ENCODE data around the gene STAT4.

Gene STAT4

DNA sequence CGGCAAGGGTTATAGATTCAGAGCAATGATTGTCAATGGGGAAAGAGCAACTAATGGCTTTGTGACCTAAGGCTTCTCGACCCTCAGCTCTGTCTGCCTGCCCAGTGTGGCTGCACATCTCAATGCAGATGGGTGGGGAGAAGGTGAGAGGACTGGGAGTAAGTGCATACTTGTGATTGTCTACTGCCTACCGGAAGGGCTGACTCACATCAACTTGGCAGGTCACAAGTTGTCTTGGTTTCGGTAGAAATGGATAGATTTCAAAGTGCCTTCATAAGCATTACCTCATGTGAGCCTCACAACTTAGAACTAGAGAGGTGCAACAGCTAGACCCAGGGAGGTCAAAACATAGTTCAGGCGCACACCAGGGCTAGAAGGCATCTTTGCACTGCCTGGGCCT lies 166.2 kb downstream of the STAT4 start:
- no peaks in the 10 kb centered on the region for H3K36me3 ChIP-seq (ENCODE audit: control insufficient read depth, low read length)
- TF ChIP-seq, protein P1, sequence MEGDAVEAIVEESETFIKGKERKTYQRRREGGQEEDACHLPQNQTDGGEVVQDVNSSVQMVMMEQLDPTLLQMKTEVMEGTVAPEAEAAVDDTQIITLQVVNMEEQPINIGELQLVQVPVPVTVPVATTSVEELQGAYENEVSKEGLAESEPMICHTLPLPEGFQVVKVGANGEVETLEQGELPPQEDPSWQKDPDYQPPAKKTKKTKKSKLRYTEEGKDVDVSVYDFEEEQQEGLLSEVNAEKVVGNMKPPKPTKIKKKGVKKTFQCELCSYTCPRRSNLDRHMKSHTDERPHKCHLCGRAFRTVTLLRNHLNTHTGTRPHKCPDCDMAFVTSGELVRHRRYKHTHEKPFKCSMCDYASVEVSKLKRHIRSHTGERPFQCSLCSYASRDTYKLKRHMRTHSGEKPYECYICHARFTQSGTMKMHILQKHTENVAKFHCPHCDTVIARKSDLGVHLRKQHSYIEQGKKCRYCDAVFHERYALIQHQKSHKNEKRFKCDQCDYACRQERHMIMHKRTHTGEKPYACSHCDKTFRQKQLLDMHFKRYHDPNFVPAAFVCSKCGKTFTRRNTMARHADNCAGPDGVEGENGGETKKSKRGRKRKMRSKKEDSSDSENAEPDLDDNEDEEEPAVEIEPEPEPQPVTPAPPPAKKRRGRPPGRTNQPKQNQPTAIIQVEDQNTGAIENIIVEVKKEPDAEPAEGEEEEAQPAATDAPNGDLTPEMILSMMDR (IDR thresholded peaks at IDR 0.05; ENCODE audit: low read depth, low read length, poor library complexity, severe bottlenecking): no peak
- TF ChIP-seq EZH2phosphoT487 (IDR thresholded peaks at IDR 0.05; ENCODE audit: borderline replicate concordance, low read length): no peak

DNA sequence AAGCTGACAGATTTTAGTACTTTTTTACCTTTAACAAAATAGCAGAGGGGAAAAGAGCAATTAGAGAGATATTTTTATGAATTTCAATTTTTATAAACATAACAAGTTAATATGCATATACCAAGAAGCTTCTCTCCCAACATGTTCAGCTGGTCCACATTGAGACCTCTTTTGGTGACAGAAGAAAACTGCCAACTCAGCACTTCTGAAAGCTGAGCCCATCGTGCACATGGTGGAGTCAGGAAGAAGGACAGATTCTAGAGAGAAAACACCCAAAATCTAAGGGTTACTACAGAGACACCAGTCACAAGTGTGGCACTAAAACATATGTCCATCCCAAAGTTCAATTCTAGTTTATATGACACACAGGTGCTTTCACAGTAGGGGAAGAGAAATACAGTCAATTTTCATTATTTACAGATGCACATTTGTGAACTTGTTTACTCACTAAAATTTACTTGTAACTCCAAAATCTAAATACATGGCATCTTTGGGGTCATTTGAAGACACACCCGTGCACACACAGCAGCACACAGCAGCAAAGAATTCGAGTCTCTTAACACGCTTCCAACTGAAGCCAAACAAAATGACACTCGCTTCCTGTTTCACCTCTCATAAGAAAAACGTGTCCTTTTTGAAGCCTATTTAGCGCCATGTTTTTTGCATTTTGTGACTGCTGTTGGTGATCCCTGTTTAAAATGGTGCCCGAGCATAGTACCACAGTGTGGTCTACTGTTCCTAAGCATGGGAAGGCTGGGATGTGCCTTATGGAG lies 168.3 kb downstream of the STAT4 start:
- H3K36me3 ChIP-seq (ENCODE audit: control insufficient read depth, low read length): no peaks in the 10 kb centered on the region
- no peaks in the 10 kb centered on the region for H3K4me1 ChIP-seq (ENCODE audit: control insufficient read depth, low read length)
- H3K27ac ChIP-seq (ENCODE audit: low read depth, low read length): no peak overlapping the region
- H3K4me2 ChIP-seq (ENCODE audit: low read length): no peak overlapping the region
- H3K27me3 ChIP-seq (ENCODE audit: control insufficient read depth, low read length): no peaks in the 10 kb centered on the region
- TF ChIP-seq, protein P1 (IDR thresholded peaks at IDR 0.05; ENCODE audit: low read depth, low read length, poor library complexity, severe bottlenecking): no peak
- no peak for TF ChIP-seq EZH2phosphoT487 (IDR thresholded peaks at IDR 0.05; ENCODE audit: borderline replicate concordance, low read length)
- no peaks in the 10 kb centered on the region for H3K9me2 ChIP-seq (replicated peaks; ENCODE audit: control insufficient read depth, low read length)
- no peaks in the 10 kb centered on the region for H3F3A ChIP-seq (ENCODE audit: control insufficient read depth, insufficient read depth)
- H3K9me3 ChIP-seq (ENCODE audit: control insufficient read depth, insufficient read depth, low read length): no peaks in the 10 kb centered on the region
- no peaks in the 10 kb centered on the region for H3K79me2 ChIP-seq (ENCODE audit: control insufficient read depth, low read length)
- H4K20me1 ChIP-seq (ENCODE audit: control insufficient read depth, insufficient read depth, low read depth, low read length): no peaks in the 10 kb centered on the region
- H3K4me3 ChIP-seq (ENCODE audit: low read length): no peak overlapping the region

More for the DNA sequence above, 166.2 kb downstream of the STAT4 start:
- H3K27me3 ChIP-seq (ENCODE audit: control insufficient read depth, low read length): no peaks in the 10 kb centered on the region
- H3K4me1 ChIP-seq (ENCODE audit: control insufficient read depth, low read length): no peaks in the 10 kb centered on the region
- H3K9me3 ChIP-seq (ENCODE audit: control insufficient read depth, insufficient read depth, low read length): no peaks in the 10 kb centered on the region
- no peaks in the 10 kb centered on the region for H3K9me2 ChIP-seq (replicated peaks; ENCODE audit: control insufficient read depth, low read length)
- H3K4me3 ChIP-seq (ENCODE audit: low read length): no peak overlapping the region
- H3K27ac ChIP-seq (ENCODE audit: low read depth, low read length): no peak overlapping the region
- no peak overlapping the region for H3K4me2 ChIP-seq (ENCODE audit: low read length)
- no peaks in the 10 kb centered on the region for H4K20me1 ChIP-seq (ENCODE audit: control insufficient read depth, insufficient read depth, low read depth, low read length)
- H3F3A ChIP-seq (ENCODE audit: control insufficient read depth, insufficient read depth): no peaks in the 10 kb centered on the region
- H3K79me2 ChIP-seq (ENCODE audit: control insufficient read depth, low read length): no peaks in the 10 kb centered on the region

DNA sequence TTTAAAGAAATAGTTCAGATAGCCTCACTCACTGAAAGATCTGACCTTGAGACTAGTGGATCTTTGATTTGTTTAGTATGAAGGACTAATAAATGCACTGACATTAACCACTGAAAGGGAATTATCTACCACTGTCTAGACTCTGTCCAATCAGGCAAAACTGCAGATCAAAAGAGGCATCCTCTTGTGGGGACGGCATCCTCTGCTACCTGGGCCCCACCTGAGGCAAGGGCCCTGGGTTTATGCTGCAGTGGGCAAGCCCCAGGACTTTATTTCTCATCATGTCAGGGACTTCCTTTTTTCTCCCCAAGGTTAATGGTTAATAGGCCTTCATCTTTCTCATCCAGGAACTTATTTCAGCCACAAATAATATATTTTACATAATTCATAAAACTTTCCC lies 169.1 kb downstream of the STAT4 start:
- Histone ChIP-seq H3K4me2 (ENCODE audit: low read length) (no peak overlapping the region), H3K36me3 (ENCODE audit: control insufficient read depth, low read length) (no peaks in the 10 kb centered on the region)

More for the DNA sequence above, 169.1 kb downstream of the STAT4 start:
- TF ChIP-seq, protein P1 (IDR thresholded peaks at IDR 0.05; ENCODE audit: low read depth, low read length, poor library complexity, severe bottlenecking): no peak
- no peak for TF ChIP-seq EZH2phosphoT487 (IDR thresholded peaks at IDR 0.05; ENCODE audit: borderline replicate concordance, low read length)
- no peaks in the 10 kb centered on the region for H3K4me1 ChIP-seq (ENCODE audit: control insufficient read depth, low read length)
- H3K9me3 ChIP-seq (ENCODE audit: control insufficient read depth, insufficient read depth, low read length): no peaks in the 10 kb centered on the region
- H3K79me2 ChIP-seq (ENCODE audit: control insufficient read depth, low read length): no peaks in the 10 kb centered on the region
- no peaks in the 10 kb centered on the region for H3K9me2 ChIP-seq (replicated peaks; ENCODE audit: control insufficient read depth, low read length)
- no peaks in the 10 kb centered on the region for H4K20me1 ChIP-seq (ENCODE audit: control insufficient read depth, insufficient read depth, low read depth, low read length)
- H3K4me3 ChIP-seq (ENCODE audit: low read length): no peak overlapping the region
- no peaks in the 10 kb centered on the region for H3F3A ChIP-seq (ENCODE audit: control insufficient read depth, insufficient read depth)
- no peak overlapping the region for H3K27ac ChIP-seq (ENCODE audit: low read depth, low read length)
- H3K27me3 ChIP-seq (ENCODE audit: control insufficient read depth, low read length): no peaks in the 10 kb centered on the region
